IMR-90 (cell line): ENCODE measurements around the gene KRTAP3-2. TPM values are rescaled to one million over a fixed set of nuclear protein-coding genes. Genes with fewer than 3 reads are reported as not detected.

Experiments used
- ATAC-seq: fragments of 200-7000 bp; cut with Tn5 transposase; 2 replicates; pipeline ENCODE4 v1.9.1; 2020; ENCODE audit warnings: low read depth, mild to moderate bottlenecking, moderate library complexity
- BruUV-seq: library from RNA; stranded (reverse); fragments of 400-500 nt; replicated peaks from 2 replicates; lab custom pipeline; 2021; lab: Mats Ljungman, UMichigan
- CTCF ChIA-PET: fragments of 300-600 bp; formaldehyde crosslinking; extraction: SDS; loops from one replicate; lab custom pipeline; 2021; ENCODE audit warnings: antibody characterized with exemption; lab: Yijun Ruan, JAX
- POLR2A ChIA-PET: fragments of 300-600 bp; sonication (Branson Sonifier 250); formaldehyde crosslinking; loops from one replicate; lab custom pipeline; 2022; ENCODE audit warnings: antibody characterized with exemption; ENCODE audit not compliant: unreplicated experiment; lab: Charles Lee
- DNase-seq: peaks from one replicate; pipeline ENCODE4 v3.0.0; 2013
- H2AFZ ChIP-seq: replicated peaks from 2 replicates; pipeline ENCODE3; 2013; ENCODE audit warnings: low read length, mild to moderate bottlenecking; ENCODE audit not compliant: poor library complexity
- H2AK5ac ChIP-seq: 2 replicates; pipeline ENCODE4 v1.6.1; 2013; ENCODE audit warnings: low read depth, low read length, inconsistent platforms
- H2AK9ac ChIP-seq: replicated peaks from 2 replicates; pipeline ENCODE3; 2013; ENCODE audit warnings: mild to moderate bottlenecking, low read depth, low read length, moderate library complexity; ENCODE audit not compliant: poor library complexity
- H2BK120ac ChIP-seq: 2 replicates; pipeline ENCODE4 v1.6.1; 2013; ENCODE audit warnings: low read depth, low read length, inconsistent platforms
- H2BK15ac ChIP-seq: 3 replicates; pipeline ENCODE4 v1.6.1; 2013; ENCODE audit warnings: low read depth, low read length, inconsistent platforms
- H2BK20ac ChIP-seq: 2 replicates; pipeline ENCODE4 v1.6.1; 2013; ENCODE audit warnings: low read depth, mild to moderate bottlenecking, inconsistent platforms, low read length, moderate library complexity
- H2BK5ac ChIP-seq: 2 replicates; pipeline ENCODE4 v1.6.1; 2013; ENCODE audit warnings: mild to moderate bottlenecking, low read depth, low read length, inconsistent platforms; ENCODE audit not compliant: poor library complexity, severe bottlenecking
- H3K14ac ChIP-seq: replicated peaks from 2 replicates; pipeline ENCODE4 v1.6.1; 2013; ENCODE audit warnings: low read depth, low read length, inconsistent platforms
- H3K18ac ChIP-seq: 2 replicates; pipeline ENCODE4 v1.6.1; 2013; ENCODE audit warnings: low read depth, low read length, control low read depth
- H3K23ac ChIP-seq: 2 replicates; pipeline ENCODE4 v1.6.1; 2013; ENCODE audit warnings: low read depth, low read length, inconsistent platforms
- H3K27ac ChIP-seq: 2 replicates; pipeline ENCODE4 v1.5.1; 2013; ENCODE audit warnings: mild to moderate bottlenecking, control low read depth, low read length; ENCODE audit not compliant: insufficient read depth
- H3K27me3 ChIP-seq: 2 replicates; pipeline ENCODE4 v1.6.1; 2013; ENCODE audit warnings: low read length; ENCODE audit not compliant: control insufficient read depth, insufficient read depth
- H3K36me3 ChIP-seq: 2 replicates; pipeline ENCODE4 v1.6.1; 2013; ENCODE audit warnings: low read length, mixed read lengths; ENCODE audit not compliant: control insufficient read depth, insufficient read depth
- H3K4ac ChIP-seq: 2 replicates; pipeline ENCODE4 v1.6.1; 2013; ENCODE audit warnings: low read depth, low read length, inconsistent platforms
- H3K4me1 ChIP-seq: 2 replicates; pipeline ENCODE4 v1.6.1; 2013; ENCODE audit warnings: low read length, mixed read lengths; ENCODE audit not compliant: control insufficient read depth, insufficient read depth
- H3K4me2 ChIP-seq: 2 replicates; pipeline ENCODE4 v1.6.1; 2013; ENCODE audit warnings: low read depth, mild to moderate bottlenecking, control low read depth, low read length, moderate library complexity
- H3K4me3 ChIP-seq: 2 replicates; pipeline ENCODE4 v1.5.1; 2013; ENCODE audit warnings: low read depth, mild to moderate bottlenecking, control low read depth, low read length, moderate library complexity; ENCODE audit not compliant: insufficient read depth
- H3K56ac ChIP-seq: 2 replicates; pipeline ENCODE4 v1.6.1; 2013; ENCODE audit warnings: low read length, inconsistent platforms; ENCODE audit not compliant: insufficient read depth; ENCODE audit errors: extremely low read depth
- H3K79me1 ChIP-seq, 2 experiments: 2 replicates each; pipeline ENCODE4 v1.6.1; 2013; ENCODE audit warnings: low read length in 2 of 2, inconsistent platforms in 1 of 2, low read depth in 1 of 2
- H3K9ac ChIP-seq: 2 replicates; pipeline ENCODE4 v1.6.1; 2013; ENCODE audit warnings: low read depth, low read length, control low read depth
- H3K9me1 ChIP-seq: 2 replicates; pipeline ENCODE4 v1.6.1; 2013; ENCODE audit warnings: low read length, inconsistent platforms; ENCODE audit not compliant: insufficient read depth
- H3K9me3 ChIP-seq: 2 replicates; pipeline ENCODE4 v1.6.1; 2013; ENCODE audit warnings: low read length; ENCODE audit not compliant: control insufficient read depth, insufficient read depth
- H4K20me1 ChIP-seq: 2 replicates; pipeline ENCODE4 v1.6.1; 2013; ENCODE audit warnings: low read length, inconsistent platforms; ENCODE audit not compliant: insufficient read depth
- H4K5ac ChIP-seq: 2 replicates; pipeline ENCODE4 v1.6.1; 2013; ENCODE audit warnings: mild to moderate bottlenecking, low read depth, low read length, control low read depth
- H4K8ac ChIP-seq, 2 experiments: 2 replicates each; pipeline ENCODE4 v1.6.1; 2013; ENCODE audit warnings: low read depth in 2 of 2, low read length in 2 of 2, control low read depth in 1 of 2, inconsistent platforms in 1 of 2
- H4K91ac ChIP-seq: 2 replicates; pipeline ENCODE4 v1.6.1; 2013; ENCODE audit warnings: low read depth, low read length, inconsistent platforms; ENCODE audit not compliant: insufficient read depth
- MAFK ChIP-seq: IDR thresholded peaks from 2 replicates; pipeline ENCODE4 v1.6.1; 2012; ENCODE audit warnings: low read depth, low read length, improper control_type of control experiment
- SMC3 ChIP-seq: fragments of 150-350 bp; IDR thresholded peaks from 2 replicates; pipeline ENCODE4 v1.6.1; 2016; ENCODE audit warnings: low read depth, mild to moderate bottlenecking, antibody characterized with exemption, low read length, moderate library complexity
- USF2 ChIP-seq: fragments of 150-350 bp; IDR thresholded peaks from 2 replicates; pipeline ENCODE4 v1.6.1; 2017; ENCODE audit warnings: mild to moderate bottlenecking, antibody characterized with exemption, low read length, low read depth
- WGBS, 2 experiments: methylation state at CpG; one replicate each; pipeline versions ENCODE4 v1.1.5 to v1.1.7; 2013; ENCODE audit warnings: missing lambda C conversion rate in 2 of 2; ENCODE audit not compliant: insufficient read length in 1 of 2; ENCODE audit errors: extremely low coverage in 2 of 2; 5-methylcytosine and 5-hydroxymethylcytosine counted together
- dilution Hi-C: fragments of 300-500 bp; cut with HindIII; formaldehyde crosslinking; loops from one replicate; pipeline ENCODE4 v1.14.3; 2018; ENCODE audit warnings: low sequenced_read_pairs; ENCODE audit not compliant: unreplicated experiment
- in situ Hi-C: fragments of 300-500 bp; cut with MboI; formaldehyde crosslinking; loops from 3 replicates; pipeline ENCODE4 v1.14.3; 2019; ENCODE audit warnings: low sequenced_read_pairs, inconsistent platforms, mixed read lengths
- intact Hi-C: fragments of 100-400 bp; cut with micrococcal nuclease; formaldehyde crosslinking; loops from 2 replicates; pipeline ENCODE4 v1.10.0; 2022
- polyA plus RNA-seq, 3 experiments: library from polyadenylated mRNA; depleted of rRNA; stranded (reverse); fragments of >200 nt; gene quantifications; 2 replicates each; pipeline ENCODE4 v1.2.3, GENCODE V29; 2012; ENCODE audit warnings: low replicate concordance in 1 of 3
- total RNA-seq: library from RNA; depleted of rRNA; stranded (reverse); fragments of >200 nt; gene quantifications from 2 replicates; pipeline ENCODE4 v1.2.3, GENCODE V29; 2012

The KRTAP3-2 gene
- total and polyA plus RNA-seq, 2 of the 4 experiments (the other 2 are of a cell fraction): not detected

- peak; percentile 66 for ATAC-seq
- Histone ChIP-seq H2AK9ac (no peak overlapping the region), H3K4me2 (peak overlapping the region; percentile 59), H3K4me3 (no peak overlapping the region), H3K9ac (no peak overlapping the region), H2AK5ac (no peak overlapping the region; the same call in 1 of the 2 replicates), H3K23ac (peak overlapping the region; percentile 10; the same call in 1 of the 2 replicates), H3K36me3 (no peaks in the 10 kb centered on the region), H2AFZ (peak overlapping the region; percentile 75), H3K27me3 (no peaks in the 10 kb centered on the region), H3K4ac (peak overlapping the region; percentile 3; the same call in 1 of the 2 replicates), H3K4me1 (peaks cover 5% of the 10 kb centered on the region), H3K79me1 (no peaks in the 10 kb centered on the region), H4K5ac (no peak overlapping the region), H3K14ac (peak overlapping the region; percentile 28; the same call in 1 of the 2 replicates), H2BK120ac (peak overlapping the region; percentile 50; the same call in 1 of the 2 replicates), H2BK15ac (no peak overlapping the region; the same call in 2 of the 3 replicates), H3K56ac (no peak overlapping the region), H2BK20ac (0 out of 2 replicates have a peak overlapping the region, but pooled peaks have one; percentile 2), H3K18ac (no peak overlapping the region), H3K9me3 (no peaks in the 10 kb centered on the region), H3K27ac (no peak overlapping the region), H2BK5ac (no peak overlapping the region), H4K20me1 (no peaks in the 10 kb centered on the region), H3K9me1 (no peaks in the 10 kb centered on the region), H4K91ac (peak overlapping the region; percentile 29), H4K8ac (no peak overlapping the region)
- CTCF ChIA-PET: interaction anchor here (0.9 kb wide), 1 partner anchor 44 kb away, joined by 3 read pairs; no protein-coding TSS in a partner anchor
- WGBS, 2 experiments: 18% methylated on average over 2 of the region's 8 CpGs; no CpG with 5 or more reads in 1 of the 2 experiments
- peak; percentile 63 for DNase-seq
- BruUV-seq: no TSS peak
- POLR2A ChIA-PET: interaction anchor here (0.6 kb wide), 1 partner anchor 35 kb away, joined by 4 read pairs; no protein-coding TSS in a partner anchor
- TF ChIP-seq SMC3 (no peak), MAFK (peak; percentile 77), USF2 (no peak)
- in situ Hi-C loops: no loop called here
- intact Hi-C loops: no loop called here
- dilution Hi-C loops: no loop called here
These were observed 19.1 kb downstream of the KRTAP3-2 start for GRCh38 chr17:40980596-40980995.
